COLO829 (cell line): Measurements from ENCODE around the gene SLC15A2.
"Not testable (repeated sequence)": the region's sequence is repeated elsewhere in the genome, so short reads cannot be mapped to it uniquely, and the experiment has no call there.

Experiments
- DNase-seq: peaks from one replicate; pipeline ENCODE4 v3.0.0; 2012; ENCODE audit warnings: low spot score

The SLC15A2 gene

DNA sequence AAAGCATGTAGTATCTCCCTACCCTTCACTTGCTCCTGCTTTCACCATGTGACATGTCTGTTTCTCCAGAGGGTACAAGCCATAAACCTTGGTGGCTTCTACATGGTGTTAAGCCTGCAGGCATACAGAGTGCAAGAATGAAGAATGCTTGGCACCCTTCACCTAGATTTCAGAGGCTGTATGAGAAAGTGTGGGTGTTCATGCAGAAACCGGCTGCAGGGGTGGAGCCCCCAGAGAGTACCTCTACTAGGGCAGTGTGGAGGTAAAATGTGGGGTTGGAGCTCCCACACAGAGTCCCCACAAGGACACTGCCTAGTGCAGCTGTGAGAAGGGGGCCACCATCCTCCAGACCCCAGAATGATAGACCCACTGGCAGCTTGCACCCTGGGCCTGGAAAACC, 32.2 kb downstream of the SLC15A2 start:
- no peak for DNase-seq

DNA sequence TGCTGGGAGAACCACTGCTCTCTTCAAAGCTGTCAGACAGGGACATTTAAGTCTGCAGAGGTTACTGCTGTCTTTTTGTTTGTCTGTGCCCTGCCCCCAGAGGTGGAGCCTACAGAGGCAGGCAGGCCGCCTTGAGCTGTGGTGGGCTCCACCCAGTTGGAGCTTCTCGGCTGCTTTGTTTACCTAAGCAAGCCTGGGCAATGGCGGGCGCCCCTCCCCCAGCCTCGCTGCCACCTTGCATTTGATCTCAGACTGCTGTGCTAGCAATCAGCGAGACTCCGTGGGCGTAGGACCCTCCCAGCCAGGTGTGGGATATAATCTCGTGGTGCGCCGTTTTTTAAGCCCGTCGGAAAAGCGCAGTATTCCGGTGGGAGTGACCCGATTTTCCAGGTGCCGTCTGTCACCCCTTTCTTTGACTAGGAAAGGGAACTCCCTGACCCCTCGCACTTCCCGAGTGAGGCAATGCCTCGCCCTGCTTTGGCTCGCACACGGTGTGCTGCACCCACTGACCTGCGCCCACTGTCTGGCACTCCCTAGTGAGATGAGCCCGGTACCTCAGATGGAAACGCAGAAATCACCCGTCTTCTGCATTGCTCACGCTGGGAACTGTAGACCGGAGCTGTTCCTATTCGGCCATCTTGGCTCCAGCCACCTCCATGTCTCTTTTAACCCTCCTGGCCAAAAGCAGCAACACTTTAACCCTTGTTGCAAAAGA, 44.1 kb downstream of the SLC15A2 start:
- not testable (repeated sequence) for DNase-seq

DNA sequence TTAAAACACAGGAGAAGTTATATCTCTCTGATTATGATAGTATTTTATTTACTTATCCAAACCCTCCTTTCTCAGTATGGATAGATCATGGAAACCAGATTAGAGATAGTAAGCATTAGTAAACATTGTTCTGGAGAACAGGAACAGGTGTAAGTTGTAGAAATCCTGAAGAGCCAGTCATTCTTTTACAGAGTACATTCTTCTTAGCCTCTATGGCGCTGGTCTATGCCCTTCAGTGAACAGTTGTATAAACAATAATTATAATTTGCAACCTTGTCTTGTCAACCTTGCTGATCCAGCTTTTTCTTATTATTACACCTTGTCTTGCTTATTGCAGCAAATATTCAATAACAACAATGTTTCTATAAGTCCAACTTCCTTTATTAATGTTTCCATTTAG, 47.4 kb downstream of the SLC15A2 start:
- no peak for DNase-seq

DNA sequence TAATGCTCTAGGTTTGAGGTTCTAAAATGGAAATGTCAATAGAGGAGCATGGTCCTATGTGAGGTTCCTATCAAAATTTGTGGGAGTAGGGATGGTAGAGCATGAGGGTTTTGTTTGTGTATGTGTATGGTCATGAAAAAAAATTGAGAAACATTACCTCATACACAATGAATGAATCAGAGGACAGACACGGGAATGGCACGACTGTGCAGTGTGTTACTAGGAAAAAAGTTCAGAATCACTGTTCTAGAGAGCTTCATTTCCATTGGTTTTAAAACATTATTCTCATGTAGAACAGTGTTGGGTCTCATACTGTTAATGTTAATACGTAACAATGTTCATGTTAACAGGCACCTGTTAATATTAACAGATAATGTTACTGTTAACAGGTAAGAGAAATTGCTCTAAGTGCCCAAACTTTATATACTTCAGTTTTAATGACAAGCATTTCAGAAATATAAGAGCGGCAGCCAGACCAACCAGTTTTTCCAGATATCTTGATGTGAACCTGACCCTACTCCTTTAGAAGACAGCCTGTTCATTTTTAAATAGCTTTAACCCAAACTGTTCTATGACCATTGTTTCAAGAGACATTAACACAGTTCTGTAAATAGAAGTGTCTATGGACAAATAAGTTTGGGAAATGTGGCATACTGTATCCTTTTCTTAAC, 48.0 kb downstream of the SLC15A2 start:
- DNase-seq = no peak

DNA sequence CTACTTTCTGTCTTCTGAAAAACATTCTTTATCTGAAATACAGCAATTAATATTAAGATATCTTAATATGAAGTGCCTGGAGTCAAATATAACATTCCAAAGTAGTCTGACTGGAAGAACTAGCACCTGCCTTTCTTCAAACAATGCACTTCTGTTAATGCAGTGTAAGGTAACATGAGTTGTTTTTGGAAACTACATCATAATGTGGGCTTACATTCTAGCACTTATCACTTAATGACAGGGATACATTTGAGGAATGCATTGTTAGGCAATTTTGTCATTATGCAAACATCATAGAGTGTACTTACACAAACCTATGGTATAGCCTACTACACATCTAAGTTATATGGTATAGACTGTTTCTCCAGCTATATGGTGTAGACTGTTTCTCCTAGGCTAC, 49.2 kb downstream of the SLC15A2 start:
- DNase-seq = no peak

DNA sequence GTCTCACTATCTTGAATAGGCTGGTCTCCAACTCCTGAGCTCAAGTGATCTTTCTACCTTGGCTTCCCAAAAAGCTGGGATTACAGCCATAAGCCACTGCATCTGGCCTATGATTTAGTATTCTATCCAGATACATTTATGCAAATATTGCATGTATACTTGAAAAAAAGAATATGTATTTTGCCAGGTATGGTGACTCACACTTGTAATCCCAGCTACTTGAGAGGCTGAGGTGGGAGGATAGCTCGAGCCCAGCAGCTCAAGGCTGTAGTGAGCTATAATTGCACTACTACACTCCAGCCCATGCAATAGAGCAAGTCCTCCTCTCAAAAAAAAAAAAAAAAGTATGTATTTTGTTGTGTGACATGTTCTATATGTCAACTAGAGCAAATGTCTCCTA, 54.4 kb downstream of the SLC15A2 start:
- DNase-seq = no peak

DNA sequence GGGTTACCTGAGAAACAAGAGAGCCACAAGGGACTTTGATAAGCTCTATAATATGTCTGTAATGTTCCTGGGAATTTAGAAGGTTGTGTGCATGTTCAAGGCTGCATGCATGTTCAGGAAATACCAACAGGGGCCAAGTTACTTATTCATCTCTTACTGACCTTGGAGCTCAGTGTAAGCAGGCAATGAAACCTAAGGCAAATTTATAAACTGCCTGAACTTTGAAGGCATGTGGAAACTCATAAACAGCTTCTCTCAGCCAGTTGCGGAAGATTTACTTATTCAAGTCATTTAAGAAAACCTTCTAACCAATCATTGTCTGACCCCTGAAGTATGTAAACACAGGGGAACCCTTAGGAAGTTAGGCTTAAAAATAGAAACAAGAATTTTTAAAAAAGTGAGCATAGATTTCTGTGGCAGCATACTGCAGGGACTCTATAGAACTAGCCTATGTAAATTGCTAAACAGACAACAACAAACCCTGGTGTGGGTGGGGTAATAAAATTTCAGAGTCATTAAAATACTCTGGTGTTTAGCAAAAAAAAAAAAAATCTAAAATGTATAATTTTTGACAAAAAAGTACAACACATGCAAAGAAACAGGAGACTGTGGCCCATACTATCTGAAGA, 57.2 kb downstream of the SLC15A2 start:
- DNase-seq = no peak

DNA sequence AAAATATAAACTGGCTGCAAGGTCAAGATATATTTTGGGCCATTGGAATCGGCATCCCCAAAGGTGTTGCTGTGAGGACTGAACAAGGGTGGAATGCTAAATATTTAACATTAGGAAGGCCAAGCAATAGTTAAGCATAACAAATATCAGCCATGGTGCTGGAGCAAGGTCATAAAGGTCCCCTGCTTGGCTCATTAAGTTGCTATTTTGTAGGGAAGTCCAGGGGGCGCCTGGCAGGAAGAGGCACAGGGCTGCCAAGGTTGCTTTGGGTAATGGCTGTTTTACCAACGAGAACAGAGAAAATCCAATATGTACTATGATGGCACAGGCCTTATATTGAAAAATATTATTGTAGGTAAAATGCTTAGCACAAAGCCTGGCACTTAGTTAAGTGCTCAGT, 62.2 kb downstream of the SLC15A2 start:
- no peak for DNase-seq

DNA sequence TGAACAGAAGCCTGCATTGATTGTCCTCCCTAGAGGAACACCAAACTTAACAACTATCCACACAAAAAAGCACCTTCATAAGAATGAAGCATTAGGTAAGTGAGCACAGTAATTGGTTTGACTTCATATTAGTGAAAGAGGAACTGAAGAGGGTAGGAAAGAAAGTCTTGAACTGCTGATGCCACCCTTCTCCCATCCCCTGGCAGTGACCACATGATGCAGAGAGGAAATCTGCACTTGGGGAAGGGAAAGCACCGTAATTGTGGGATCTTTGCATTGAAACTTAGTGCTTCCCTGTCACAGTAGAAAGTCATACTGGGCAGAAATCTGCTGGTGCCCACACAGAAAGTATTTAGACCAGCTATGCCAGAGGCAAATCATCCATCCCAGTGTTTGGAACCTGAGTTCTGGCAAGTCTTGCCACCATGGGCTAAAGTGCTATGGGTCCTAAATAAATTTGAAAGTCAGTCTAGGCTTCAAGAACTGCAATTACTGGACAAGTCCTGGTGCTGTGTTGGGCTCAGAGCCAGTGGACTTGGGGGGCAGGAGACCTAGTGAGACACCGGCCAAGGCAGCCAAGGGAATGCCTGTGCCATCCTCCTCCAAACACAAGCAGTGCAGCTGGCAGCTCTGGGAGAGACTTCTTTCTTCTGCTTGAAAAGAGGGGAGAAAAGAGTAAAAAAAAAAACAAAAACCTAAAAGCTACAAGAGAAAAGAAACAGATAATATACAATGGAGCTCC, 63.6 kb downstream of the SLC15A2 start:
- DNase-seq = no peak

DNA sequence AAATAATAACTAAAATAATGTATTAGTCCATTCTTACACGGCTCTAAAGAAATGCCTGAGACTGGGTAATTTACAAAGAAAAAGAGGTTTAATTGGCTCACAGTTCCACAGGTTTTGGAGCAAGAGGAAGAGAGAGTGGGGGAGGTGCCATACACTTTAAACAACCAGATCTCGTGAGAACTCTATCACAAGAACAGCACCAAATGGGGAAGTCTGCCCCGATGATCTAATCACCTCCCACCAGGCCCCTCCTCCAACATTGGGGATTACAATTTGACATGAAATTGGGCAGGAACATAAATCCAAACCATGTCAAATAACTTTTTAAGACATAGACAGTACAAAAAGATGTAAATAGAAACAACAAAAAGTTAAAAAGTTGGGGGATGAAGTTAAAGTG, 64.6 kb downstream of the SLC15A2 start:
- no peak for DNase-seq

DNA sequence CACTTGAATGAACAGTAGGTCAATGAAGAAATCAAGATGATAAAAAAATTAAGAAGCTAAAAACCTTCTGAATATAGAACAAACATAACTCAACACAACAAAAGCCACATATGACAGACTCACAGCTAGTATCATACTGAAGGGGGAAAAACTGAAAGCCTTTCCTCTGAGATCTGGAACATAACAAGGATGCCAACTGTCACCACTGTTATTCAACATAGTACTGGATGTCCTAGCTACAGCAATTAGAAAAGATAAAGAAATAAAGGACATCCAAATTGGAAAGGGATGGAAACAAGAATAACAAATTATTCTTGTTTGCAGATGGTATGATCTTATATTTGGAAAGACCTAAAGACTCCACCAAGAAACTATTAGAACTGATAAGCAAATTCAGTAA, 67.1 kb downstream of the SLC15A2 start:
- no peak for DNase-seq

DNA sequence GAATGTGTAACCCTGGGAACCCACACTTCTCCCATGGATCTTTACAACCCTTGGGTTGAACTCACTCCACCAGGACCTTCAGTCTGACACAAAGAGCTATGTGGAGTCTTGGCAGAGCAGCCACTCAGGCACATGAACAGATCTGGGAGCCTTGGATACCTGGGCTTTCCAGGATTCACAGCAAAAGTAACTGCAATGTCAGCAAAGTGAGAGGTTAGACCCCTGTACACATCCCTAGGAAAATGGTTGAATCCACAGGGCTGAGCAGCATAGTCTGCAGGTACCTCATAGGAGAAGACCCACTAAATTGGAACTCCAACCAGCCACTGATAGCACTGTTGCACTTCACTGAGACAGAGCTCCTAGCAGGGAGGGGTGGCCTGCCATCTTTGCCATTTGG, 68.2 kb downstream of the SLC15A2 start:
- DNase-seq = no peak

DNA sequence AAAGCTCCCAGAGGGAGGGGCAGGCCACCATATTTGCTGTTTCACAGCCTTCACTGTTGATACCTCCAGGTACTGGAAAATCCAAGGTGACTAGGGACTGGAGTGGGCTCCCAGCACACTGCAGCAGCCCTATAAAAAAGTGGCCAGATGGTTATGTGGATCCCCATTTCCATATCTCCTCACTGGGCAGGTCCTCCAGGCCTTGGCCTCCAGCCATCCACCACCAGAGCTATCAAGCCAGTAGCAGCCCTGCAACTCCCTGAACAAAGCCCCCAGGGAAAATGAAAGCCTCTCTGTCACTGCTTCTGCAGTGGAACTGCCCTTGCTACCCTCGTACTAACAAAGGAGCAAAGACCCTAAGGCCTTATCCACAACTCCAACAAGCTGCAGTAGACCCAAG, 69.4 kb downstream of the SLC15A2 start:
- no peak for DNase-seq

DNA sequence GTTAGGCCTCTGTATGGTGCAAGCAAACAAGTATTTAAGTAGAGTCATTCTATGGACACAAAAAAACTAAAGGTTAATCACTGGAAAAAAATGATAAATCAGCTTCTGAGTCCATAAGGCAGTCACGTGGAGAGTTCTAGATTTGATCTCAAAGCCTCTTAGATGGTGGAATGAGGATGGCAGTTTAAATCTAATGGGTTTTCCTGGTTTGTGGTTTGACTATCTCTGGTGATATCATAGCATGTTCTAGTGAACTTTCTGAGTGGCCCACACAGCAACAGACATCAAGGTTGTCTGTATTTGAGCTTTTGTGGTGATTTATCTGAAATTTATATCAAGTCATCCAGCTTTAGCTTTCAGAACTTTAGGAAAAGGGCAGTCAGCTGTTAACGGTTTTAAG, 75.4 kb downstream of the SLC15A2 start:
- no peak for DNase-seq

DNA sequence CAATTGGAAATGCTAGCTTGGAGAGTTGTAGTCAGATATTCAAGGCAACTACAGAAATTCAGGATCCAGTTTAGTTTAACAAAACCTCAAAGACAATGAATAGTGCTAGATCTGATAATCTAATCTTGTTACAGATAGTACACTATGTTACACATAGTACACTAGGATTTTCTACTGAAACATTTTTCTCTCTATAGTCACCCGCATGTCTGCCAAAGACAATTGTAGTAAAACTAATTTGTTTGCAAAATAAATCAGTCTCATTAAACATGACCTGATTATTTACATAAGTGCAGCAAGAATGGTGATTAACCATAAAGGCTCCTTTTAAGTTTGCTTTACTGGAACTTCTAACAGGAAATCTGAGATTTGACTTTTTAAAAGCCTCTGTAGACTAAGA, 75.8 kb downstream of the SLC15A2 start:
- DNase-seq = no peak

DNA sequence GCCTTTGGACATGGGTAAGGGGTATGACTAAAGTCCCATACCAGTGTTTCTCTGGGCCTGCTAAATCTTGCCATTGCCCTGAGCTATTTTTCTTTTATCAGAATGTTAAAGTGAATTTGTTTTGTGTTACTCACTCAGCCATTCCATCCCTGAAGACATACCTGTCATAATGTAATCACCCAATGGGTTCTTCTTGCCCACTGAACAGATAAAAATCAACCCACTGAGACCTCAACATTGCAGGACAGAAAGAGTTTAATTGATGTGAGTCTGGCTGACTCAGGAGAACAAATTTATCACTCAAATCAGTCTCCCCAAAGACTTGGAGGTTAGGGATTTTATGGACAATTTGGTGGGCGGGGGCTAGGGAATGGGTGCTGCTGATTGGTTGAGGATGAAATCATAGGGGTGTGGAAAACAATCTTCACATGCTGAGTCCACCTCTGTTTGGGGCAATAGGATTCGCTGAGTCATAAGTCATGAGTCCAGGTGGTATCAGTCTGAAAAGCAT, 80.5 kb downstream of the SLC15A2 start:
- no peak for DNase-seq

DNA sequence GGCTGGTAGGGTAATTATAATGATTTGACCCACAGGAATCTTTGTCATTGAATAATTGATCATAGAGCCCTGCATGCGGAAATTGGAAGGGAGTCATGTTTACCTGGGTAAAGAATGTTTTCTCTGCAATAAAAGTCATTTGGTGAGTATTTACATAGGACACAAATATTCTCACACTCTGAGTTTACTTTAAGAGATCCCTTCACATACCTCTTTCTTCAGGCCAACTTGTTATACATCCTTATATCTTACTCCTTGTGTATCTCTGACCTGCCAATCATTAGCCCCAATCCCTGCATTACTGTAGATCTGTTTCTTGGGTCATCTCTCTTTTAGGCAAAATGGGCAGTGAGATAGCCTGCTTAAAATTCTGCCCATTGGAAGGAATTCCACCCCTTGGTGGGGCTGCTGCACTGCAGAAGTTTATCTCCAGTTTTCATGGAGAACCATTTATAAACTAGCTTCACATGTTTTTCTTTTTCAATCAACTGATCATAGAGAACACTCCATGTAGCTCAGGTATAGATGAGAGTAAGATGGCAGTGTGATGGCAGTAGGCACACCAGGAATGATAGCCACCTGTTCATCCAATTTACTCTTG, 81.6 kb downstream of the SLC15A2 start:
- no peak for DNase-seq

DNA sequence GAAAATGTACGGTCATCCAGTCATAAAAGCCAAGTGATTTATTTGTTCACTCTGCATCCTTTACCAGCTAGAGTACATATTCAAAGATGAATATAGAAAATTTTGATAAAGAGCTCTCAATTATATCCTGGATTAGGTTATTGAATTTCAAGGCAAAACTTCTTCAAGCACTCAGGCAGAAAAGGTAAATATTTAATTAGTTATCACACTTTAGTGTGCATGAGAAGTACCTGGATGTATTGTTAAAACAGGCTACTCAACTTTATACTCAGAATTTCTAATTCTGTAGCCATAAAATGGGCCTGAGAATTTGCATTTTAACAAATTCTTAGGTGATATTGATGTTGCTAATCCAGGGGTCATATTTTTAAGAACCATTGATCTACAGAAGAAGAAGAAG, 82.5 kb downstream of the SLC15A2 start:
- DNase-seq = no peak

DNA sequence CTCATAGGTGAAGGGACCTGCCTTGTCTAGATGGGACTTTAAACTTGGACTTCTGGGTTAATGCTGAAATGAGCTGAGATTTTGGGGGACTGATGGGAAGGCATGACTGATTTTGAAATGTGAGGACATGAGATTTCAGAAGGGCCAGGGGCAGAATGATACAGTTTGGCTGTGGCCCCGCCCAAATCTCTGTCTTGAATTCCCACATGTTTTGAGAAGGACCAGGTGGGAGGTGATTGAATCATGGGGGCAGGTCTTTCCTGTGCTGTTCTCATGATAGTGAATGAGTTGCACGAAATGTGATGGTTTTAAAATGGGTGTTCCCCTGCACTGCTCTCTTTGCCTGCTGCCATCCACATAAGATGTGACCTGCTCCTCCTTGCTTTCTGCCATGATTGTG, 85.0 kb downstream of the SLC15A2 start:
- no peak for DNase-seq

DNA sequence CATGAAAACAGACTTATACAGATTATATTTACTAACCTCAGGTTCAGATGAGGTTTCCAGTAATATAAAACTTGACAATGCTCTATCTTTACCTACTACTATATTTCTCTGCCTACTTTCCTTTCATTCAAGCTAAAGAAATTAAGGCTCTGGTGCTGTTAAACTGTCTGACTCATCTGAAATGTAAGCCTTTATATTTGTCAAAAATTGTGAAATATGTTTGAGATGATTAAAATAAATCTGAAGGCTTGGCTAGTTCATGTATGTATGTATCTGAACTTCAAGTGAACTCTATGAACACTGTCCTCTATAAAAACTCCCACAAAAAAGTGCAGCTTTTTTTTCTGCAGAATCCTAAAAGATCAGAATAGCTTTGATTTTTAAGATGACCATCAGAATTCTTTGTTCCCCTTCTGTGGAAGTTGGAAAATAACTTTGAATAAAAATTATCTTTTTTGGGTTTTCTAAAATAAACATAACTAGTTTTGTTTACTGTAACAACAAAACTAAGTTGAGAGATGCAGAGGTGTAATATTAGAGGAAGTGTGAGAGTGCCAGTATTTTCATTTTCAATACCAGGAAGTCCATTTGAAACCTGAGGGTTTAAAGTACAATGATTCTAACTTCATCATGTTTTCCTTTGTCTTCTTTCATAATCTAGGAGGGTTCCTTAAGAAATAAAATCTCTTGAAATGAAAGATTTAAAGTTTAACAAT, 85.7 kb downstream of the SLC15A2 start:
- no peak for DNase-seq

DNA sequence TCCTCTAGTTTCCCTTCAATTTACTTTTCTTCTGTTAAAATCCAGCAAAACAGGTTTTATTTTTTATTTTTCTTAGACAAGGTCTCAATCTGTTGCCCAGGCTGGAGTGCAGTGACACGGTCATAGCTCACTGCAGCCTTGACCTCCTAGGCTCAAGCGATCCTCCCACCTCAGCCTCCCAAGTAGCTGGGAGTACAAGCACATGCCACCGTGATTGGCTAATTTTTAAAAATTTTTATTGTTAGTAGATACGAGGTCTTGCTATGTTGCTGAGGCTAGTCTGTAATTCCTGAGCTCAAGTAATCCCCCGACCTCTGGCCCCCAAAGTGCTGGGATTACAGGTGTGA, 86.2 kb downstream of the SLC15A2 start:
- DNase-seq = no peak

DNA sequence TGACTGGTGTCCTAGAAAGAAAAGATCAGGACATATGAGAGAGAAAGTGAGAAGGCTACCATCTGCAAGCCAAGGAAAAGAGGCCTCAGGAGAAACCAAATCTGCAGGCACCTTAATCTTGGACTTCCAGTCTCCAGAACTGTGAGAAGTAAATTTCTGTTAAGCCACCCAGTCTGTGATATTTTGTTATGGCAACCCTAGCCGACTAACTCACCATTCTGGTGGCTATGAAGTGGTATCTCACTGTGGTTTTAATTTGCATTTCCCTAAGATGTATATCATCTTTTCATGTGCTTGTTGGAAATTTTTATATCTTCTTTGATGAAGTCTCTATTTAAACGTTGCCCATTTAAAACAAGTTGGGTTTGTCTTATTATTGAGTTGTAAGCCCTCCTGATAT, 87.3 kb downstream of the SLC15A2 start:
- no peak for DNase-seq
